ENCODE measurements around the gene LPCAT2.

LPCAT2 gene, protein sequence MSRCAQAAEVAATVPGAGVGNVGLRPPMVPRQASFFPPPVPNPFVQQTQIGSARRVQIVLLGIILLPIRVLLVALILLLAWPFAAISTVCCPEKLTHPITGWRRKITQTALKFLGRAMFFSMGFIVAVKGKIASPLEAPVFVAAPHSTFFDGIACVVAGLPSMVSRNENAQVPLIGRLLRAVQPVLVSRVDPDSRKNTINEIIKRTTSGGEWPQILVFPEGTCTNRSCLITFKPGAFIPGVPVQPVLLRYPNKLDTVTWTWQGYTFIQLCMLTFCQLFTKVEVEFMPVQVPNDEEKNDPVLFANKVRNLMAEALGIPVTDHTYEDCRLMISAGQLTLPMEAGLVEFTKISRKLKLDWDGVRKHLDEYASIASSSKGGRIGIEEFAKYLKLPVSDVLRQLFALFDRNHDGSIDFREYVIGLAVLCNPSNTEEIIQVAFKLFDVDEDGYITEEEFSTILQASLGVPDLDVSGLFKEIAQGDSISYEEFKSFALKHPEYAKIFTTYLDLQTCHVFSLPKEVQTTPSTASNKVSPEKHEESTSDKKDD

GRCh38 chr16:55508941-55509931 lies at the start of gene LPCAT2:
TSS of gene LPCAT2 (plus strand) at chr16:55509072. CDS start at chr16:55509182, 110 bp downstream.
- peak; percentile 95 for DNase-seq (ENCODE audit: low read depth)
- peaks cover 12% of the 10 kb centered on the region for H3K4me1 ChIP-seq (ENCODE audit: control insufficient read depth, insufficient read depth, low read length)
- H3K4me3 ChIP-seq (ENCODE audit: low read length) = peak within 1 kb of the TSS; percentile 81
- peak within 1 kb of the TSS; percentile 75 for H3K9ac ChIP-seq (ENCODE audit: low read length)
- peaks cover 44% of the 10 kb centered on the region for H3K36me3 ChIP-seq (ENCODE audit: control insufficient read depth, insufficient read depth, low read length, severe bottlenecking)
- no peaks in the 10 kb centered on the region for H3K27me3 ChIP-seq (replicated peaks; ENCODE audit: control insufficient read depth, insufficient read depth, low read length)
- peaks cover 3% of the 10 kb centered on the region for H3K9me3 ChIP-seq (ENCODE audit: control insufficient read depth, low read length)

GRCh38 chr16:55462241-55462640 lies 46.6 kb upstream of the LPCAT2 start:
- no peak overlapping the region for H3K9ac ChIP-seq (ENCODE audit: low read length)
- H3K4me1 ChIP-seq (ENCODE audit: control insufficient read depth, insufficient read depth, low read length) = no peaks in the 10 kb centered on the region
- no peak for DNase-seq (ENCODE audit: low read depth)
- H3K9me3 ChIP-seq (ENCODE audit: control insufficient read depth, low read length) = no peaks in the 10 kb centered on the region
- H3K36me3 ChIP-seq (ENCODE audit: control insufficient read depth, insufficient read depth, low read length, severe bottlenecking) = no peaks in the 10 kb centered on the region
- H3K4me3 ChIP-seq (ENCODE audit: low read length) = no peak overlapping the region
- no peaks in the 10 kb centered on the region for H3K27me3 ChIP-seq (replicated peaks; ENCODE audit: control insufficient read depth, insufficient read depth, low read length)

DNA sequence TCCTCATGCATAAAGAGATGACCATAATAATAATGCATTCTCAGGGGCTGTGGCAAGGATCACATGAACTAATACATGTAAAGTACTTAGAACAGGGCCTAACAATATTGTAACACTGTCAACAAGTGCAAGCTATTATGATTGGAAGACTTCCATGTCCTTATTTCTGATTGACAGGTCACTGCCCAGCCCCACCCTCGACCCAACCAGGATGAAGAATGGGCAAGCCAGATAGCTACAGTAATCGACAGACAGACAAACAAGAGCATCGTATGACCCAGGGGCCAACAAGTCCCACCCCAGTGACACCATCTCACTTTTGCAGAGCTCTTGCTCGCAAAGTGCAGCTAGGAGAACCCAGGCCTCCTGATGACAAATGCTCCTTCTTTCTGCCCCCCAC lies 44.5 kb upstream of the LPCAT2 start:
- H3K27me3 ChIP-seq (replicated peaks; ENCODE audit: control insufficient read depth, insufficient read depth, low read length) = peaks cover 2% of the 10 kb centered on the region
- no peak for DNase-seq (ENCODE audit: low read depth)
- H3K36me3 ChIP-seq (ENCODE audit: control insufficient read depth, insufficient read depth, low read length, severe bottlenecking) = no peaks in the 10 kb centered on the region
- no peaks in the 10 kb centered on the region for H3K9me3 ChIP-seq (ENCODE audit: control insufficient read depth, low read length)
- H3K4me3 ChIP-seq (ENCODE audit: low read length) = no peak overlapping the region
- H3K4me1 ChIP-seq (ENCODE audit: control insufficient read depth, insufficient read depth, low read length) = no peaks in the 10 kb centered on the region
- no peak overlapping the region for H3K9ac ChIP-seq (ENCODE audit: low read length)

DNA sequence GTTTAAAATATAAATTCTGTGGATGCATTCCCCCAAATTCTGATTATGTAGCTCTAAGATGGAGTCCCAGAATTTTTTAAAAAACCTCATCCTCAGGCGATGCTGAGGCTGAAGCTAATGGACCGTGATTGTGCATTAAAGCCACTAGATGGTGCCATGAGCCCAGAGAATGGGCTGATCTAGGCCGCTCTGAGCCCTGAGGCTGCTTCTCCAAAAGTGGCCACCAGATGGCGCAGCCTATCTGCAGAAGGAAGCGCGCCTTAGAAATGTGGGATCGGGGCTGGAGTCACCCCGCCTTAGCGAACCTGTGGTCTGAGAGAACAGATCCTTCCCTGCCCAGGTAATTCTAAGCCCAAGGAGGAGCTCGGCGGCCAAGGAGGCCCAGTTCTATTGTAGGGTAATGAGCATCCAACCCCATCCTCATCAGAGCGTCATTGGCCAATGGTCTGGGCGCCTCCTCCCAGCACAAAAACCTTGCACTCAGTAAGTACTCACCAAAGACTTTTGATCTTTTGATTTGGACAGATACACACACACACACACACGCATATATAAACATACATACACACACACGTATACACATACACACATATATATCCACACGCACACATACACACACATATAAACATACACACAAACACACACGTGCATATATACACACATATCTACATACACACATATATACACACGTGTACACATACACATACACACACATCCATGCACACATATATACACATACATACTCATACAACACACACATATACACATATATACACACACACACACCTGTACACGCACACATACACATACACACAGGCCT lies 43.6 kb upstream of the LPCAT2 start:
- Histone ChIP-seq H3K36me3 (ENCODE audit: control insufficient read depth, insufficient read depth, low read length, severe bottlenecking) (no peaks in the 10 kb centered on the region), H3K9ac (ENCODE audit: low read length) (no peak overlapping the region), H3K4me1 (ENCODE audit: control insufficient read depth, insufficient read depth, low read length) (peaks cover 6% of the 10 kb centered on the region), H3K4me3 (ENCODE audit: low read length) (no peak overlapping the region), H3K27me3 (replicated peaks; ENCODE audit: control insufficient read depth, insufficient read depth, low read length) (peaks cover 2% of the 10 kb centered on the region), H3K9me3 (ENCODE audit: control insufficient read depth, low read length) (no peaks in the 10 kb centered on the region)
- DNase-seq (ENCODE audit: low read depth) = peak; percentile 95

GRCh38 chr16:55466209-55466608 lies 42.7 kb upstream of the LPCAT2 start:
- peaks cover 16% of the 10 kb centered on the region for H3K4me1 ChIP-seq (ENCODE audit: control insufficient read depth, insufficient read depth, low read length)
- H3K9me3 ChIP-seq (ENCODE audit: control insufficient read depth, low read length) = no peaks in the 10 kb centered on the region
- H3K36me3 ChIP-seq (ENCODE audit: control insufficient read depth, insufficient read depth, low read length, severe bottlenecking) = no peaks in the 10 kb centered on the region
- no peak overlapping the region for H3K9ac ChIP-seq (ENCODE audit: low read length)
- H3K4me3 ChIP-seq (ENCODE audit: low read length) = no peak overlapping the region
- H3K27me3 ChIP-seq (replicated peaks; ENCODE audit: control insufficient read depth, insufficient read depth, low read length) = peaks cover 2% of the 10 kb centered on the region
- DNase-seq (ENCODE audit: low read depth) = no peak

DNA sequence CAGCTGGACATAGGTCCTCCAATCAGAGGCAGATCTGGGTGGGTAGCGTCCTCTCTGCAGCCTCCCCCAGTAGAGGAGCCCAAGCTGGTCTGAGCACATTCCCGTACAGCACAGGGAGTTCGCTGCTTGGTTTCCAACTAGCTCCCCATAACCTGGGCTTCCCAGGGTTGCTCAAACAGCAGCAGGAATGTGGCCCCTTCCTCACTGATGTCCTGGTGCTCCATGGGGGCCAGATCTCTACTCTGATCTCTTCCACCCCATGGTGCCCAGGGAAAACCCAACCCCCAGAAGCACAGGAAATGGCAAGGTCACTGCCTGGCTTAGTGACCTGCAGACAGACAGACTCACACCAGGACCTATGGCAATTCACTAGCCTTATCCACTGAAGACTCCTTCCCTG lies 41.0 kb upstream of the LPCAT2 start:
- H3K4me3 ChIP-seq (ENCODE audit: low read length) = no peak overlapping the region
- peaks cover 2% of the 10 kb centered on the region for H3K27me3 ChIP-seq (replicated peaks; ENCODE audit: control insufficient read depth, insufficient read depth, low read length)

DNA sequence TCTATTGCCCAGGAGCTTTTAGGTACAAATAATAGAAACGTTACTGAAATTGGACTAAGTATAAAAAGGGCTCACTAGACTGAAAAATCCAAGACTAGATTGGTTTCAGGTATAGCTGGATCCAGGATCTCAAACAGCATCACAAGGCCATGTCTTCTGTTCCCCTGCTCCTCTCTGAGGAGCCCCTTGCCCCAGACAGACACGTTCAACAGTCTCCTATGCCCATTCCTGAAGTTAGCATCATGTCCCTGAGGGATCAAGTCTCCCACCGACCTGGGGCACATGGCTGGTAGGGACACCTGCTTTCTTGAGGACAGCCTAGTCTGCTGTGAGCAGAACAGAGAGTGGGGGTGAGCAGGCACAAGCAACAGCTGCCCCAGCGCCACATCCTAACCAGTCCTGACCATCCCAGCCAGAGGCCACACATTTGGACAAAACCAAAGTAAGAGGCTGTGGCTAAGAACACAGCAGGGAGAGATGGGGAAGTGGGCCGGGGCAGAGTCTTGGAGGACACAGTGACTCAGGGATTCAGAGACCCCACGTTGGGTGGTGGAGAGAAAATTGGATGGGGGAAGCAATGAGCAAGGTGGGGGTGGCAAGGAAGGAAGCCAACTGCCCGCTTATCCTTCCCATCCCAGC lies 40.4 kb upstream of the LPCAT2 start:
- H3K9ac ChIP-seq (ENCODE audit: low read length) = no peak overlapping the region
- peaks cover 33% of the 10 kb centered on the region for H3K4me1 ChIP-seq (ENCODE audit: control insufficient read depth, insufficient read depth, low read length)
- H3K4me3 ChIP-seq (ENCODE audit: low read length) = no peak overlapping the region
- no peaks in the 10 kb centered on the region for H3K36me3 ChIP-seq (ENCODE audit: control insufficient read depth, insufficient read depth, low read length, severe bottlenecking)
- no peaks in the 10 kb centered on the region for H3K9me3 ChIP-seq (ENCODE audit: control insufficient read depth, low read length)
- H3K27me3 ChIP-seq (replicated peaks; ENCODE audit: control insufficient read depth, insufficient read depth, low read length) = peaks cover 2% of the 10 kb centered on the region
- DNase-seq (ENCODE audit: low read depth) = no peak

More for the DNA sequence above, 41.0 kb upstream of the LPCAT2 start:
- H3K4me1 ChIP-seq (ENCODE audit: control insufficient read depth, insufficient read depth, low read length) = peaks cover 32% of the 10 kb centered on the region
- no peaks in the 10 kb centered on the region for H3K36me3 ChIP-seq (ENCODE audit: control insufficient read depth, insufficient read depth, low read length, severe bottlenecking)
- H3K9ac ChIP-seq (ENCODE audit: low read length) = no peak overlapping the region
- DNase-seq (ENCODE audit: low read depth) = no peak
- no peaks in the 10 kb centered on the region for H3K9me3 ChIP-seq (ENCODE audit: control insufficient read depth, low read length)

DNA sequence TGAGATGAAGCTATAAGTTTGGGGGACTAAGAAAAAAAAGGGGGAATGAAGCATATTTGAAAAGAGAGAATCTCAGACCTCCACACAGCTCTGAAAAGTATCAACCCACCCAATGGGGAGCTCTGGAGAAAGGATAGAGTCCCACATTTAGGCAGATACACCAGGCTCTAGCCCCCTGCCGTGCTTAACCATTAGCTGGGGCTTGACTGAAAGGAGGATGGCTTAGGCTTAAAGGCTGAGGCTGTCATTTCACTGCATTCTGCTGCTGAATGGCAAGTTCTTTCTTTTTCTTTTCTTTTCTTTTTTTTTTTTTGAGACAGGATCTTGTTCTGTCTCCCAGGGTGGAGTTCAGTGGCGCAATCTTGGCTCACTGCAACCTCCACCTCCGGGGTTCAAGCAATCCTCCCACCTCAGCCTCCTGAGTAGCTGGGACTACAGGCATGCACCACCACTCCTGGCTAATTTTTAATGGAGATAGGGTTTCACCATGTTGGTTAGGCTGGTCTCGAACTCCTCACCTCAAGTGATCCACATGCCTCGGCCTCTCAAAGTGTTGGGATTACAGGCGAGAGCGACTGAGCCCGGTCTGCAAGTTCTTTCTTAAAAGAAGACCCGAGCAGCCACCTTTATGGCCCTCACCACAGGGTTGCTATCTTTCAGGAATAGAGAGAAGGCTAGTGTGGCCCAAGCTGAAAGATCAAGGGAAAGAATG lies 38.9 kb upstream of the LPCAT2 start:
- H3K9ac ChIP-seq (ENCODE audit: low read length) = no peak overlapping the region
- H3K4me3 ChIP-seq (ENCODE audit: low read length) = no peak overlapping the region
- H3K27me3 ChIP-seq (replicated peaks; ENCODE audit: control insufficient read depth, insufficient read depth, low read length) = peaks cover 2% of the 10 kb centered on the region
- no peaks in the 10 kb centered on the region for H3K9me3 ChIP-seq (ENCODE audit: control insufficient read depth, low read length)
- no peak for DNase-seq (ENCODE audit: low read depth)
- H3K36me3 ChIP-seq (ENCODE audit: control insufficient read depth, insufficient read depth, low read length, severe bottlenecking) = no peaks in the 10 kb centered on the region
- H3K4me1 ChIP-seq (ENCODE audit: control insufficient read depth, insufficient read depth, low read length) = peaks cover 36% of the 10 kb centered on the region

GRCh38 chr16:55470533-55471371 lies 38.1 kb upstream of the LPCAT2 start:
- peaks cover 2% of the 10 kb centered on the region for H3K27me3 ChIP-seq (replicated peaks; ENCODE audit: control insufficient read depth, insufficient read depth, low read length)
- H3K9ac ChIP-seq (ENCODE audit: low read length) = peak overlapping the region; percentile 55
- H3K36me3 ChIP-seq (ENCODE audit: control insufficient read depth, insufficient read depth, low read length, severe bottlenecking) = no peaks in the 10 kb centered on the region
- peaks cover 44% of the 10 kb centered on the region for H3K4me1 ChIP-seq (ENCODE audit: control insufficient read depth, insufficient read depth, low read length)
- no peaks in the 10 kb centered on the region for H3K9me3 ChIP-seq (ENCODE audit: control insufficient read depth, low read length)
- DNase-seq (ENCODE audit: low read depth) = peak; percentile 59
- H3K4me3 ChIP-seq (ENCODE audit: low read length) = peak overlapping the region; percentile 14

Measured in adipocyte (in vitro differentiated cells).